Peyer's patch (tissue), 4 donors: ENCODE results near the gene ITIH4. TPM values are rescaled to one million over a fixed set of nuclear protein-coding genes. Genes with fewer than 3 reads are reported as not detected.
A peak's percentile ranks its signal among the peaks of the same experiment; 100 is the strongest.

Experiments used
- DNase-seq, 3 donors: peaks; one replicate each; pipeline ENCODE4 v3.0.0-alpha.2; 2017 to 2019
- H3K27ac ChIP-seq, 4 donors: fragments of 200-600 bp; sonication (generic); one replicate each; pipeline ENCODE4 v1.5.1; 2016 to 2019
- H3K27me3 ChIP-seq, 2 donors: fragments of 200-600 bp; sonication (generic); one replicate each; pipeline ENCODE4 v1.5.1; 2019
- H3K36me3 ChIP-seq, 3 donors: fragments of 200-600 bp; sonication (generic); one replicate each; pipeline ENCODE4 v1.5.1; 2016 to 2019
- H3K4me1 ChIP-seq, 4 donors: fragments of 200-600 bp; sonication (generic); one replicate each; pipeline ENCODE4 v1.5.1; 2016 to 2019
- H3K4me3 ChIP-seq, 4 donors: fragments of 200-600 bp; sonication (generic); 1 replicate in 3 of 4; 2 replicates in 1 of 4; pipeline ENCODE4 v1.5.1; 2016 to 2019; ENCODE audit warnings: mild to moderate bottlenecking in 1 of 4
- H3K9me3 ChIP-seq, 4 donors: fragments of 200-600 bp; sonication (generic); one replicate each; pipeline ENCODE4 v1.5.1; 2016 to 2019; ENCODE audit warnings: mild to moderate bottlenecking in 1 of 4
- POLR2A ChIP-seq, 2 donors: fragments of 450-650 bp; IDR thresholded peaks; one replicate each; pipeline ENCODE4 v1.5.1; 2017; ENCODE audit warnings: antibody characterized with exemption in 2 of 2, mild to moderate bottlenecking in 2 of 2, moderate library complexity in 2 of 2
- total RNA-seq, 4 donors: library from RNA; depleted of rRNA; stranded (reverse); fragments of >200 nt; gene quantifications; one replicate each; pipeline ENCODE4 v1.1.0, GENCODE V29; 2016
- TF ChIP-seq, protein P1 (sequence below), 6 experiments: fragments of 450-650 bp in 4 of 6; fragments of 200-600 bp in 2 of 6; sonication (generic) in 1 of 6; IDR thresholded peaks; one replicate each; pipeline ENCODE4 v1.5.1; 2017 to 2019; ENCODE audit warnings: antibody characterized with exemption in 6 of 6, mild to moderate bottlenecking in 3 of 6, moderate library complexity in 1 of 6

The ITIH4 gene
- total RNA-seq, 4 donors from 2014 or later, result 1.1 to 19.8 (median 1.9) TPM

DNA sequence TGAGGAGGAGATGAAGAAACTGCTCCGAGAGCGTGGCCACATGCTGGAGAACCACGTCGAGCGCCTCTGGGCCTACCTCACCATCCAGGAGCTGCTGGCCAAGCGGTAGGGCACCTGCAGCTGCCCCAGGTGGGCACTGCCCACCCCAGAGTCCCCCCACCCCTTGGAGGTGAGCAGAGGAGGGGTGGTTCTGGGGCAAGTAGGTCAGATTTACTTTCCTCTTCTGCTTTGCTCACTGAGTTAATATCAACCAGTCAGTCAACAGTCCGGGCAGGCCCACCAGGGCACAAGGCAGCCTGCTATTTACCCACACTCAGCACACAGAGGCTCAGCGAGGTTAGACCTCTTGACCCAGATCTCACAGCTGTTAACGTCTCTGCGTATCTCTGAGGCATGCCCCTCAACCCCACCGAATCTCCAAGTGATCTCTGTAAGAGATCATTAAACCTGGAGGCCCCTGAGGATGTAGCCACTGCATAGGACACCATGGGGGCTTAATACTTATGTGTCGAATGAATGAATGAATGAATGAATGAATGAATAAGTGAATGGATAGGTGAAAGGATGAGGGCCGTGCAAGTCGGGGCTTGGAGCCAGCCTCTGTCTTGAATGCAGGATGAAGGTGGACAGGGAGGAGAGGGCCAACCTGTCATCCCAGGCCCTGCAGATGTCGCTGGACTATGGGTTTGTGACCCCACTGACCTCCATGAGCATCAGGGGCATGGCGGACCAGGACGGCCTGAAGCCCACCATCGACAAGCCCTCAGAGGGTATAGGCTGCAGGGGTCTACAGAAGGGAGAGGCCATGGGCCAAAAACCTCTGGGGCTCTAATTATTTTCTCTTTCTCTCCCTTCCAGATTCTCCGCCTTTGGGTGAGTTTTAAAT, 43.9 kb downstream of the ITIH4 start:
- no peaks in the 10 kb centered on the region for H3K27me3 ChIP-seq
- no peaks in the 10 kb centered on the region for H3K36me3 ChIP-seq
- H3K27ac ChIP-seq, result no peak overlapping the region
- TF ChIP-seq, protein P1, sequence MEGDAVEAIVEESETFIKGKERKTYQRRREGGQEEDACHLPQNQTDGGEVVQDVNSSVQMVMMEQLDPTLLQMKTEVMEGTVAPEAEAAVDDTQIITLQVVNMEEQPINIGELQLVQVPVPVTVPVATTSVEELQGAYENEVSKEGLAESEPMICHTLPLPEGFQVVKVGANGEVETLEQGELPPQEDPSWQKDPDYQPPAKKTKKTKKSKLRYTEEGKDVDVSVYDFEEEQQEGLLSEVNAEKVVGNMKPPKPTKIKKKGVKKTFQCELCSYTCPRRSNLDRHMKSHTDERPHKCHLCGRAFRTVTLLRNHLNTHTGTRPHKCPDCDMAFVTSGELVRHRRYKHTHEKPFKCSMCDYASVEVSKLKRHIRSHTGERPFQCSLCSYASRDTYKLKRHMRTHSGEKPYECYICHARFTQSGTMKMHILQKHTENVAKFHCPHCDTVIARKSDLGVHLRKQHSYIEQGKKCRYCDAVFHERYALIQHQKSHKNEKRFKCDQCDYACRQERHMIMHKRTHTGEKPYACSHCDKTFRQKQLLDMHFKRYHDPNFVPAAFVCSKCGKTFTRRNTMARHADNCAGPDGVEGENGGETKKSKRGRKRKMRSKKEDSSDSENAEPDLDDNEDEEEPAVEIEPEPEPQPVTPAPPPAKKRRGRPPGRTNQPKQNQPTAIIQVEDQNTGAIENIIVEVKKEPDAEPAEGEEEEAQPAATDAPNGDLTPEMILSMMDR (IDR thresholded peaks at IDR 0.05), result no peak
- no peak for TF ChIP-seq POLR2A (IDR thresholded peaks at IDR 0.05)
- H3K4me1 ChIP-seq, result no peaks in the 10 kb centered on the region
- no peaks in the 10 kb centered on the region for H3K9me3 ChIP-seq
- peak in 1 of 3 donors; percentile 29 for DNase-seq
- no peak overlapping the region for H3K4me3 ChIP-seq

DNA sequence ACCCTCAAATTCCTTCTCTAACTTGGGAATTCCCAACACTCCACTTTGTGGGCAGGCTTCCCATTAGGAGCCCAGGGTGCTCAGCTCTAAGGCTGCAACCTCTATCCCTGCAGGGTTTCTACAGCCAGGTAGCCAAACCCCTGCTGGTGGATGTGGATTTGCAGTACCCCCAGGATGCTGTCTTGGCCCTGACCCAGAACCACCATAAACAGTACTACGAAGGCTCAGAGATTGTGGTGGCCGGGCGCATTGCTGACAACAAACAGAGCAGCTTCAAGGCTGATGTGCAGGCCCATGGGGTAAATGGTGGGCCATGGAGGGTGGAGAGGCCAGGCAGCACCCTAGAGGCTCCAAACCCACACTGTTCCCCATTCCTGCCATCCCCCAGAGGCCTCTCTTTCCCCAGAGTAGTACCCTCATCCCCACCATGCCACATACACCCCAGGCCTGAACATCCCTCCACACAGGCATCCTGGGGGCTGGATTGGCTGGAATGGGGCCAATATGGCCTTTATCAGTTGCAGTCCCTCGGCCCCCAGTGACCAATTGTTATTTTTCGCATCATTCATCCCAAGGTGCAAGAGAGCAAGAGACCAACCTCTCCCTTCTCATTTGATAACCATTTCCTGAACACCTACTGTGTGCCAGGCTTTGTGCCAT, 45.4 kb downstream of the ITIH4 start:
- H3K4me3 ChIP-seq, result no peak overlapping the region
- H3K27ac ChIP-seq, result no peak overlapping the region
- TF ChIP-seq POLR2A (IDR thresholded peaks at IDR 0.05), result no peak
- TF ChIP-seq, protein P1 (IDR thresholded peaks at IDR 0.05), result no peak
- no peak for DNase-seq
- H3K9me3 ChIP-seq, result no peaks in the 10 kb centered on the region
- no peaks in the 10 kb centered on the region for H3K36me3 ChIP-seq
- H3K4me1 ChIP-seq, result no peaks in the 10 kb centered on the region
- no peaks in the 10 kb centered on the region for H3K27me3 ChIP-seq

DNA sequence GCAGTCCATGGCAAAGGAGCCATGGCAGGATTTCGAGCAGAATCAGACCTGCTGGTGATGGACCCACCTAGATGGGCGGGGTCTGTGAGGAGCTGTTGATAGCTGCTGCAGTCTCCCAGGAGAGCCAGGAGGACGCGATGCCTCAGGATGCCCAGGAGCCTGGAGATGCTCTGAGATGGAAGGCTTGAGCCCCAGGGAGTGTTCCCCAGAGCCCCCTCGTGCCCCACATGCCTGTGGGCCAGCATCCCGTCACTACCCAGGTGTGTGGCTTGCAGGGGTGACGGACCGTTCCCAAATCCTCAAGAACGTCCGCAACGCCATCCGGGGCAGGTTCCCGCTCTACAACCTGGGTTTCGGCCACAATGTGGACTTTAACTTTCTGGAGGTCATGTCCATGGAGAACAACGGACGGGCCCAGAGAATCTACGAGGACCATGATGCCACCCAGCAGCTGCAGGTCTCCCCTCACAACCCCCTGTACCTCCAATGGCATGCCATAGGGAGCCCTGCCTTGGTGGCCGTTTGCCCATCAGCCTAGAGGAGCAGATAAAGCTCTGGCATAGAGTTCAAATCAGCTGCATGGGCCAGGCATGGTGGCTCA, 46.4 kb downstream of the ITIH4 start:
- TF ChIP-seq POLR2A (IDR thresholded peaks at IDR 0.05), result no peak
- TF ChIP-seq, protein P1 (IDR thresholded peaks at IDR 0.05), result no peak
- H3K36me3 ChIP-seq, result no peaks in the 10 kb centered on the region
- peak in 1 of 3 donors; percentile 39 for DNase-seq

DNA sequence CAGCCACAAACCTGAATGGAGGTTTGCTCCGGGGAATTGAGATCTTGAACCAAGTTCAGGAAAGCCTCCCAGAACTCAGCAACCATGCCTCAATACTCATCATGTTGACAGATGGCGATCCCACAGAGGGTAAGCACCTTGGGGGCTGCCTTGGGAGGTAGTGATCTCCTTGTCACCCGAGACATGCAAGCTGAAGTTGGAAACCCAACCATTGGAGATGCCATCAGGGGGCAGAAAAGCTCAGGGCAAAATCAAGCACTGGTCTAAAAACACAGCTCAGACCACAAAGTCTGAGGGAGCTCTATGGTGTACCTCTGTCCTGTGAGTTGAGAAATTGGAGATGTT, 47.3 kb downstream of the ITIH4 start:
- Histone ChIP-seq H3K27ac (no peak overlapping the region), H3K27me3 (no peaks in the 10 kb centered on the region), H3K36me3 (no peaks in the 10 kb centered on the region), H3K4me1 (no peaks in the 10 kb centered on the region), H3K9me3 (no peaks in the 10 kb centered on the region), H3K4me3 (no peak overlapping the region)
- DNase-seq, result peak in 1 of 3 donors; percentile 26
- no peak for TF ChIP-seq POLR2A (IDR thresholded peaks at IDR 0.05)
- TF ChIP-seq, protein P1 (IDR thresholded peaks at IDR 0.05), result no peak

More for the DNA sequence above, 46.4 kb downstream of the ITIH4 start:
- no peaks in the 10 kb centered on the region for H3K9me3 ChIP-seq
- H3K4me3 ChIP-seq, result no peak overlapping the region
- no peaks in the 10 kb centered on the region for H3K4me1 ChIP-seq
- H3K27me3 ChIP-seq, result no peaks in the 10 kb centered on the region
- H3K27ac ChIP-seq, result no peak overlapping the region

DNA sequence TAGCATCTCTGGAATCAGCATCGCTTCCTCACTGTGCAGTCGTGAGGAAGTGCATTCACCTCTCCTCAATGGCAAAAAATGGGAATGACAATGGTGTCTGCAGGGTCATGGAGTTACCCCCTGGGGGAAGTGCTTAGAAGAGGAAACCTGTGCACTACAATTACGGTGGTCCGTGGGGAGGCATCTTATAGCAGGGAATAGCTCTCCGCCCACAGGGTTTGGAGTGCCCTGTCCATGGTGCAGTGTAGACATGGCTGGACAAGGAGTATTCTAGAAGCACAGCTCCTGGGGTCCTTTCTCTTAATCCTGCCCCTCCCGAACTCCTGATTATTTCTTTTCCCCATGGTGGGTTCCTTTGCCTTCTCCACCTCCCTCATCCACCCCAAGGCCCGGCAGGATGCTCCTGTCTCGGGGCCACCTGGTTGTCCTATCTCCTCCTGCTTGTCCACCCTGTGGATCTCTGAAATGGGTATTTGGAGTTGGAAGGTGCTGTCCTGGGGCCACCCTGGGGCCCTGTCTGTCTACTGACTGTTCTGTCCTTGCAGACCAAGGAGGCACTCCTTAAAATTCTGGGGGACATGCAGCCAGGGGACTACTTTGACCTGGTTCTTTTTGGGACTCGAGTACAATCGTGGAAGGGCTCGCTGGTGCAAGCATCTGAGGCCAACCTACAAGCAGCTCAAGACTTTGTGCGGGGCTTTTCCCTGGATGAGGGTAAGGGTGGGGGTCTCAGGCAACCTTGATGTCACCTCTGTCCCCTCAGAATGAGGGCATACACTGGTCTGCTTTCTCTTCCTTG, 47.9 kb downstream of the ITIH4 start:
- no peak for TF ChIP-seq POLR2A (IDR thresholded peaks at IDR 0.05)
- TF ChIP-seq, protein P1 (IDR thresholded peaks at IDR 0.05), result no peak
- no peak overlapping the region for H3K27ac ChIP-seq

More for the DNA sequence above, 47.9 kb downstream of the ITIH4 start:
- Histone ChIP-seq H3K36me3 (no peaks in the 10 kb centered on the region), H3K27me3 (no peaks in the 10 kb centered on the region), H3K4me3 (no peak overlapping the region), H3K9me3 (no peaks in the 10 kb centered on the region), H3K4me1 (no peaks in the 10 kb centered on the region)
- peak in 1 of 3 donors; percentile 18 for DNase-seq
